Stimulated activated CD4-positive, alpha-beta T cell treated with anti-CD3 and anti-CD28 coated beads, Interleukin-12 subunit alpha, Interleukin-12 subunit beta, amount 100 ng/mL, for 24 hours (primary cell): ENCODE measurements around the gene MAP1A.

ENCODE experiments used
- DNase-seq, 2 experiments: peaks; one replicate each; pipeline ENCODE4 v3.0.0-alpha.2; 2020; ENCODE audit warnings: low read depth in 2 of 2

The MAP1A gene

DNA sequence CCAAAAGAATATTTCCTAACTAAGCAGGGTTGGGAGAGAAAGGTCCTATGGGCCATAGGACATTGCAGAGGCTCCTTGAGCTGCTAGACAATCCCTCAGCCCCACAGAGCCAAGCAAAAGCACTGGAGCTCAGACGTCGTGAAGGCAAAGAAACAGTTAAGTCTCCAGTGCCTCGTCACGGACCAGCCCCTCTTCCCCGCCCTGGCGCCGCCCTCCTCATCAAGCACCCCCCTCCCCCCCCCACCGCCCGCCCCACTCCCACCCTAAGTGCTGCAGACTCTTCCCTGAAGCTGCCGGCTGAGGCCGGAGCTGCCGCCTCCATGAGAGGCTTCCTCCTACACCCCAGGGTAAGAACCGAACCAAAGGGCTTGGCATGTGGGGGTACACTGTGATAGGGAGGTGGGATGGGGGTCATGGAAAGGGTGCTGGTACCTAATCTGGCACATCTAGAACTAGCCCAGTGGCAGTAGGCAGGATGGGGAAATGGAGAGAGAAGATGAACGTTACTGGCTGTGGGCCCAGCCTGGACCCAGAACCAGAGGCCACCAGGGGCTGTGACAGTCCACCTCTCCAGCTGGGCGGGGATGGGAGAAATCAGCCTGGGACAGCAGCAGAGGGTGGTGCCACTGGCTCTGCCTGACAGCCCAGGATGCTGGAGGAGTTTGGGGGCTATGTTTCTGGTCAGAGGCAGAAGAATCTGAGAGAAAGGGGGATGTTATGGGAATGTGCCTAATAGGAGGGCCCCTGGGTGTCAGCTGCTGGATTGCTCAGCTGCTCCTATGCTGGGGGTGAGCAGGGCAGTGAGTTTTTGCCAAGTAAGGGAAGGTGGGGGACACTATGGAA, at the start of gene MAP1A:
TSS of gene MAP1A (plus strand) at position 255 of the 843 bp plus-strand sequence. CDS start 3,866 bp downstream, outside the sequence.
- DNase-seq, result no peak

DNA sequence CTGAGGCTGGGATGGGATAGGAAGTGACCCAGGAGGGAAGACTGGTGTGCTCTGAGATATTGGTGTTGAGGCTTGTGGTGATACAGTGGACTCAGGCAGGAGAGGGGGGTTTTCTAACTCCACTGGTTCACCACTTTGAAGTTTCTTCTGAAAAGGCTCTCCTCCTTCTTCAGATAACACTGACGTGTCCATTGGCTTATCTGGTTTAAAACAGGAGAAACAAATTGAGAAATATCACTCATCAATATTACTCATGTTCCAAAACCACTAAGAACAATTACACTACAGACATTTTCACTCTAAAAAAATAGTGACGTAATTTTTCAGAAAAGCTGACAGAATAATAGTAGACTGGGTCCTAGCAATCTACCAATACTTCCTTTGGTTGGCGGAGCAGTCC, 47.5 kb upstream of the MAP1A start:
- DNase-seq, result no peak

- no peak for DNase-seq
Measured at GRCh38 chr15:43471975-43472374, 45.4 kb upstream of the MAP1A start.

DNA sequence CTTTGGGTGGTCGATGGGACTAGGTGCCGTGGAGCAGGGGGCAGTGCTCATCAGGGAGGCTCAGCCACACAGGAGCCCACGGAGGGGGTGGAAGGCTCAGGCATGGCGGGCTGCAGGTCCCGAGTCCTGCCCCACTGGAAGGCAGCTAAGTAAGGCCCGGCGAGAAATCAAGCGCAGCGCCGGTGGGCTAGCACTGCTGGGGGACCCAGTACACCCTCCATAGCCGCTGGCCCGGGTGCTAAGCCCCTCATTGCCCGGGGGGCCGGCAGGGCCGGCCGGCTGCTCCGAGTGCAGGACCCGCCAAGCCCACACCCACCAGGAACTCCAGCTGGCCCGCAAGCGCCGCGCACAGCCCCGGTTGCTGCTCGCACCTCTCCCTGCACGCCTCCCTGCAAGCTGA, 43.5 kb upstream of the MAP1A start:
- DNase-seq, result no peak

GRCh38 chr15:43483297-43484128, 33.9 kb upstream of the MAP1A start:
- no peak for DNase-seq

GRCh38 chr15:43484455-43484854, 33.0 kb upstream of the MAP1A start:
- no peak for DNase-seq

DNA sequence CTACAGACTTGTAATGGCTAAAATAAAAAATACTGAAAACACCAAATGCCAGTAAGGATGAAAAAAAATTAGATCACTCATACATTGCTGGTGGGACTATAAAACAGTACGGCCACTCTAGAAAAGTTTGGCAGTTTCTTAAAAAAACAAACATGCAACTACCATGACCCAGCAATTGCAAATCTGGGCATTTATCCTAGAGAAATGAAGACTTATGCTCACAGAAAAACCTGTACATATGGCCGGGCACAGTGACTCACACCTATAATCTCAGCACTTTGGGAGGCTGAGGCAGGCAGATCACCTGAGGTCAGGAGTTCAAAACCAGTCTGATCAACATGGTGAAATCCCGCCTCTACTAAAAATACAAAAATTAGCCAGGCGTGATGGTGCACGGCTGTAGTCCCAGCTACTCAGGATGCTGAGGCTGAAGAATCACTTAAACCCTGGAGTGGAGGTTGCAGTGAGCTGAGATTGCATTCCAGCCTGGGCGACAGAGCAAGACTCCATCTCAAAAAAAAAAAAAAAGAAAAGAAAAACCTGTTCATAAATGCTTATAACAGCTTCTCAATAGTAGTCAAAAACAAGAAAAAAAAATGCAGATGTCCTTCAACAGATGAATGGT, 30.0 kb upstream of the MAP1A start:
- no peak for DNase-seq

- no peak for DNase-seq
Measured at GRCh38 chr15:43488790-43489189, 28.6 kb upstream of the MAP1A start.

- no peak for DNase-seq
Measured at GRCh38 chr15:43489191-43489590, 28.2 kb upstream of the MAP1A start.

- DNase-seq, result no peak
Measured at GRCh38 chr15:43492266-43492665, 25.1 kb upstream of the MAP1A start.

DNA sequence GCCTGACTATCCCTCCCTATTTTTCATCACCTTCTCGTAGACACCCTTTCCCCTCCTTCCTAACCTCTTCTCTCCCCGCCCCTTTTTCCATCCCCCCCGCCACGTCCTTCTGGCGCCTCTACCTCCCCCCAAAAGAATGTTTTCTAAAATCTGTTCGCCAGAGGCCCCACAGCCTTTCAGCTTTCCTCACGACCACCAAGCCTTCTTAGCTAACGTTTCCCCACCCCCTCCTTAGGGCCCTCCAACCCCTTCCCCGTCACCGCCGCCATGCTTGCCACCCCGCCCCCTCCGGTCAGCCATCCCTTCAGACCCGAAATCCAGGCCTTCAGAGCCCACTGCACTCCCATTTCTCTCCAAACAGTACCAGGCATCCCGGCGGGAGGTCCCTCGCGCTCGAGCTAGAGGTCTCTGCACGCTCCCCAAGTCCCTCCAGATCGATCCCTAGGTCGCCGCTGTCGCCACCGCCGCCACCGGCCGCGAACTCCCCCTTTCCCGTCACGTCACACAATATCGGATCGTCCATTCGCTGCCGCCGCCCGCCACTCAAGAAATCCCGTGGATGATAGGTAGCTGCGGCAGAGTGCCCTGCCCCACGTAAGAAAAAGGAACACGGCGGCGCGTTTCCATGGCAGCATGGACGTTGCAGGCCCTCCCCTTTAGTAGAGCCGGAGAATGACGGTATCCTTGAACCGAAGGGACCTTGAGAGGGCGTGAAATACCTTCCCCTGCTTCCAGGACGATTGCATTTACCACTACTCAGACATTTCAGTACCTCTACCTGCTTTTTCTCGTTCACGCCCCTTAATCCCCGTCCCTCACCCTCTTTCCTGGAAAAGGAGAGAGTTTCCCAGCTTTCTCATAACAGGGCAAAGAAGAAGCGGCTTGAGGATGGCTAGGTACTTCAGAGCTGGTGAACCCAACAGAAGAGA, 24.5 kb upstream of the MAP1A start, which contains the start of gene TP53BP1:
TSS of gene TP53BP1 (minus strand) at position 484 of the 929 bp plus-strand sequence. CDS start at position 371, 113 bp downstream.
- peak; percentile 91 to 95 for DNase-seq

GRCh38 chr15:43493703-43494472, 23.5 kb upstream of the MAP1A start:
- no peak for DNase-seq

GRCh38 chr15:43498990-43499389, 18.4 kb upstream of the MAP1A start:
- no peak for DNase-seq

DNA sequence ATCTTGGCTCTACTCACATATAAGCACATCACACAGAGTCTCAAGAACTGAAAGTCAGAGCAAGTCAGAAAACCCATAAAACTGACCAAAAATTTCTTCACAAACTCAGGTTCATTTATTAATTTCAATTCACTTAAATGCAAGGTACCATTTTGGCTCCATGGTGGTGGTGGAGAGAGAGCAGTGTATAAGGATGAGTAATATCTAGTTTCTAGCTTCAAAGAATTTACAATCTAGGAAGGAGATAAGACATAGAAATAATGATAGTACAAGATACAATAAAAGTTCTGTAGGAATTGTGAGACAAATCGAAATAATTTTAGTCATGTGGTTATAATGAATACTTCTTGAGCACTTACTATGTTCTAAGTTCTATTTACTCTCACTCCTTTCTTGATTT, 17.8 kb upstream of the MAP1A start:
- no peak for DNase-seq

GRCh38 chr15:43505738-43506137, 11.7 kb upstream of the MAP1A start:
- no peak for DNase-seq

DNA sequence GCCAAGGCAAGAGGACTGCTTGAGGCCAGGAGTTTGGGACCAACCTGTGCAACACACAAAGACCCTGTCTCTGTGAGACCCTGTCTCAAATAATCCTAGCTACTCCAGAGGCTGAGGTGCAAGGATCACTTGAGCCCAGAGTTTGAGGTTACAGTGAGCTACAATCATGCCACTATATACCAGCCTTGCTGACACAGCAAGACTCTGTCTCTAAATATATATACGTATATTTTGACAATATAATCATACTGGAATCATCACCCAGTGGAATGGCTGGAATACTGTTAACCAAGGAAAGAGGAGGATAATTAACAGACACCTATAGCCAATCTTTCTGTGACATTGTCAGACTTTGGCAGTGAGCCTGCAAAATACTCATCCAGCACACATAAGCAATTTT, 9.0 kb upstream of the MAP1A start:
- DNase-seq, result no peak

GRCh38 chr15:43508991-43509659, 8.3 kb upstream of the MAP1A start:
- DNase-seq, result no peak

DNA sequence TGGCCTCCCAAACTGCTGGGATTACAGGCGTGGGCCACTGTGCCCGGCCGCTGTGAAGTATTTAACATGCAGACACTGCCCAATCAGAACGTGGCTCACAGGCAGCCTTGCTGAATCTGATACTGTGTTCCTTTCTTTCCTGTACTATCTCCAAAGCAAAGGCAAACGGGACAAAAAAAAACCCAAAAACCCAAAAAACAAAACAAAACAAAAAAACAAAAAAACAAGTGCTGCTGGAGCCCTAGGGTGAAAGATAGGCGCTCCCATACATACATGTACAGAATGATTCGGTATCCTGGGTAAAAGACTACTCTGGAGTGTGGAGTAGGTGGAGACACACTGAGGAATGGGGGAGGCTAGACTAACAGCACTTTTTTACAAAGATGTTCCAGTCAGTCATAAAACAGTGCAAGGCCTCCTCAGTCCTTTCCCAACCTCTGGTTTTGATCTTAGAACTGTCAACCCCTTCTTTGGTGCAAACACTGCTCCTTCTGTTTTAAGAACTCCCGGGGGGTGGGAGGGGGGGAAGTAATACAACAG, 7.7 kb upstream of the MAP1A start:
- DNase-seq, result no peak

DNA sequence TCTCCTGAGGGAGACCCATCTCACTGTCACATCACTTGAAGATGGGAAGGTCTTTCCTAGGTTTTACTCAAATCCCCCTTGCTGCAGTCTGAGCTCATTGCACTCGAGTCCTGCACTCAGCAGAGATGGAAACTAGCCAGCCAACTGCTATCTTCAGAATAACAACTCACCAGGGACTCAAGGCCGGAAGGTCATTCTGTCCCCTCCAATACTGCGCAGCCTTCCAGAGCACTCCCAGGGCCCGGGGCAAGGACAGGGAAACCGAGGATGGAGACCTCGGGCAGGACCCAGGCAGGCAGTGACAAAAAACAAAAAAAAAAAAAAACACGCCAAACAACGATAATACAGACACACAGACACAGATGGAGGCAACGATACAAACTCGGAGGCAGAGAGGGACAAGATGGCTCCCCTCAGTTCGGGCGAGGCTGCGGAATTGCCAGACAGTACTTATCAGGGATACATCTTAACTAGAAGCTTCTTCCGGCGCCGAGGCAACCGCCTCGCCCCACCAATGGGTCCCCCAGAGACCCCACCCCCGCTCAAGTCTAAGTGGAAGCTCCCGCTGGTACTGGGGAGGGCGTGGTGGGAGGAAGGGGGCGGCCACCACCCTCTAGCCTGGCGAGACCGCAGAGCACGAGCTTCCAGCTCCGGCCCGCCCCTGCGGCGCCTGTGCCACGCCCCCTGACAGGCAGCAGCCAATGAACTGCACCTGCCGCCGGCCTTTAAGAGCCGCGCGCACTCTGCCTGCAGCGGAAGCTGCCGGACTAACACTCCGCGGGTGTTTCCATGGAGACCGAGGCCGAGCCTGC, 7.0 kb upstream of the MAP1A start:
- DNase-seq, result peak; percentile 89 to 95
